ENCODE results near the gene ZNF786.
A peak's percentile ranks its signal among the peaks of the same experiment; 100 is the strongest.

The ZNF786 gene

DNA sequence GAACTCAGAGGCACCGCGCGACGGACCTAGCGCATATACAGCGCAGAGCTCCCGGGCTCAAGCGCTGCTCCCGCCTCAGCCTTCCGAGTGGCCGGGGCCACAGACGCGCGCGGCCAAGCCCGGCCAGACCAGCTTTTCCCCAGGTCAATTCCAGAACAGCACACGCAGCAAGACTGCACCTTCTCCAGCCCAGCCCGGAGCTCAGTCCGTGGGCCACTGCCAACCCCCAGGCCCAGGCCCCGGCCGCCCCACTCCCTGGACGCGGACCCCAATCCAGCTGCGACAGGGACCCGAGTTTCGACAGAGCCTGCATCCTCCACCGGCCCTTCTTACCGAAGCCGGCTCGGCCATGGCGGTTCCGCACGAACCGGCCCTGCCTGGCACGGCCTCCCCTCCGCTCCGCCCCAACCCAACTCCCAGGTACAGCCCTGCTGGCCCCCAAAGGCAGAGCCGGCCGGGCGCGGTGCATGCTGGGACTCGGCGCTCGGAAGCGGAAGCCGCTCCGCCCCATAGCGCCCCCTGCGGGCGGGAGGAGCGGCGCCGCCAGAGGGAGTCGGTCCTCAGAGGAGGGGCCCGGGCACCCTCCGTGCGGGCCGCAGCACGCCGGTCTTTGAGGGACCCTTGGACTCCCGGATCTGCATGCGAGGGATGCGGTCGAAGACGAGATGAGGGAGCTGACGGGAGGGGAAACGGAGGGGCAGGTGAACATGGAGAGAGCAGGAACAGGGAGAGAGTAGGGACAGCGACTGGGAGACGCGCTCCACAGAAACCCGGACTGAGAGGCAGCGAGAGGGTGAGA is 35.5 kb upstream of the ZNF786 start, which contains the start of gene ZNF425:
TSS of gene ZNF425 (minus strand) at position 462 of the 799 bp plus-strand sequence. CDS start at position 351, 111 bp downstream.
- ChIA-PET CTCF (interaction anchor here (0.6 to 4.2 kb wide), 38 partner anchors 8 to 648 kb away, joined by 3 to 42 read pairs (median 4); partner anchors contain the start of genes ZNF282, ZNF398, ZNF467 and ZNF783), POLR2A (interaction anchor here (0.7 to 2.6 kb wide), 4 partner anchors 21 to 1893 kb away, joined by 3 to 26 read pairs (median 4); partner anchors contain the start of gene ZNF398)
- TF ChIP-seq, protein P1, sequence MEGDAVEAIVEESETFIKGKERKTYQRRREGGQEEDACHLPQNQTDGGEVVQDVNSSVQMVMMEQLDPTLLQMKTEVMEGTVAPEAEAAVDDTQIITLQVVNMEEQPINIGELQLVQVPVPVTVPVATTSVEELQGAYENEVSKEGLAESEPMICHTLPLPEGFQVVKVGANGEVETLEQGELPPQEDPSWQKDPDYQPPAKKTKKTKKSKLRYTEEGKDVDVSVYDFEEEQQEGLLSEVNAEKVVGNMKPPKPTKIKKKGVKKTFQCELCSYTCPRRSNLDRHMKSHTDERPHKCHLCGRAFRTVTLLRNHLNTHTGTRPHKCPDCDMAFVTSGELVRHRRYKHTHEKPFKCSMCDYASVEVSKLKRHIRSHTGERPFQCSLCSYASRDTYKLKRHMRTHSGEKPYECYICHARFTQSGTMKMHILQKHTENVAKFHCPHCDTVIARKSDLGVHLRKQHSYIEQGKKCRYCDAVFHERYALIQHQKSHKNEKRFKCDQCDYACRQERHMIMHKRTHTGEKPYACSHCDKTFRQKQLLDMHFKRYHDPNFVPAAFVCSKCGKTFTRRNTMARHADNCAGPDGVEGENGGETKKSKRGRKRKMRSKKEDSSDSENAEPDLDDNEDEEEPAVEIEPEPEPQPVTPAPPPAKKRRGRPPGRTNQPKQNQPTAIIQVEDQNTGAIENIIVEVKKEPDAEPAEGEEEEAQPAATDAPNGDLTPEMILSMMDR (IDR thresholded peaks at IDR 0.05; ENCODE audit: insufficient read depth, low read length, missing control alignments): peak; percentile 97
- peak within 1 kb of the TSS; percentile 96 for H3K4me3 ChIP-seq (ENCODE audit: low read depth, low read length)
- DNase-seq (ENCODE audit: low read depth, low spot score): peak; percentile 24

DNA sequence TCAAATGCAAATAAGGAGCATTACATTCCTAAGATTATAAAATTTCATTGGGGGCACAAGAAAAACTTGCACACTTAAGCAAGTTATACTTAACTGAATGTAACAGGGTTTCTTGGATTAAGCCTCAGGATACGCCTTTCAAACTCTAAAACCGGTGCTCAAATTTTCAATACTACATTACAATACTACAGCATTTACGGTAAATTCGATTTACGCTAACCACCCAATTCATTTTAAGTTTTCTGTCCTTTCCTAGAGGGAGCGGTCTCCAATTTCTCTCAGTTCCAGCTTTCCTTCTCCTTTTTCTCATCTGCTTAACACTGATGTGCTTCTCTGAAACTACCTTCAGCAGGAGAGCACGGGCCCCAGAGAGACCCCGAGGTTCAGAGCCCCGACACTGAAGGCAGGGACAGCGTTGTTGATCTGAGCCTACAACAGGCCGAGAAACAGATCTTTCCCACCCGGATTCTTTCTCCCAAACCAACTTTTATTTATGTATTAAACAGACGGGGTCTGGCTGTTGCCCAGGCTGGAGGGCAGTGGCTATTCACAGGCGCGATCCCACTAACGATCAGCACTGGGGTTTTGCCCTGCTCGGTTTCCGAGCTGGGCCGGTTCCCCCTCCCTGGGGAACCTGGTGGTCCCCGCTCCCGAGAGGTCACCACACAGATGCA is 34.8 kb upstream of the ZNF786 start:
- H3K4me3 ChIP-seq (ENCODE audit: low read depth, low read length): peak overlapping the region; percentile 96
- CTCF ChIA-PET: interaction anchor here (0.6 to 4.2 kb wide), 25 partner anchors 8 to 136 kb away, joined by 3 to 42 read pairs (median 5); partner anchors contain the start of genes ZNF282, ZNF398, ZNF783 and ZNF786
- TF ChIP-seq, protein P1 (IDR thresholded peaks at IDR 0.05; ENCODE audit: insufficient read depth, low read length, missing control alignments): no peak
- POLR2A ChIA-PET: interaction anchor here (0.7 to 2.6 kb wide), 3 partner anchors 22 to 1893 kb away, joined by 3 to 26 read pairs (median 4); partner anchors contain the start of gene ZNF398
- DNase-seq (ENCODE audit: low read depth, low spot score): no peak

DNA sequence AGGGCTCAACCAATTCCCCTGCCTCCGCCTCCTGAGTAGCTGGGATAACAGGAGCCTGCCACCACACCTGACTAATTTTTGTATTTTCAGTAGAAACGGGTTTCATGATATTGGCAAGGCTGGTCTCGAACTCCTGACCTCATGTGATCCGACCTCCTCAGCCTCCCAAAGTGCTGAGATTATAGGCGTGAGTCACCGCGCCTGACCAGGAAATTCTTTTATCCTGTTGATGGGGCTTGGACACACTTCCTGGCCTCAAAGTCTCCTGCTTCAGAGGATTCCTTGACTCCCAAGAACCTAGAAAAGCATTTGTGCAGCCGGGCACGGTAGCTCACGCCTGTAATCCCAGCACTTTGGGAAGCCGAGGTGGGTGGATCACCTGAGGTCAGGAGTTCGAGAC is 19.5 kb upstream of the ZNF786 start:
- no peak overlapping the region for H3K4me3 ChIP-seq (ENCODE audit: low read depth, low read length)
- ChIA-PET CTCF (interaction anchor here (0.7 to 1.4 kb wide), 2 partner anchors 16 to 130 kb away, joined by 3 to 4 read pairs; partner anchors contain the start of gene ZNF425), POLR2A (no interaction called here)
- DNase-seq (ENCODE audit: low read depth, low spot score): no peak
- TF ChIP-seq, protein P1 (IDR thresholded peaks at IDR 0.05; ENCODE audit: insufficient read depth, low read length, missing control alignments): no peak

DNA sequence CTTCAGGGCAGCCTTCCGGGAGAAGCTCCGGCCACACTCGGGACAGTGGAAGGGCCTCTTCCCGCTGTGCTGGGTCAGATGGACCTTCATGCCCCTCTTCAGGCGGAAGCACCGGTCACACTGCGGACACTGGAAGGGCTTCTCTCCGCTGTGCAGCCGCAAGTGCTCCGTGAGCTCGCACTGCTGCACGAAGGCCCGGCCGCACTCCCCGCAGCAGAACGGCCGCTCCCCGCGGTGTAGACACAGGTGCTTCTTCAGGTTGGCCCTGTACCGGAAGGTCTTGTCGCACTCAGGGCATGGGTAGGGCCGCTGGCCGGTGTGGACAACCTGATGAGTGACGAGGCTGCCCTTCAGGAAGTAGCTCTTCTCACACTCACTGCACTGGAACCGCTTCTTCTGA is 14.2 kb upstream of the ZNF786 start:
- TF ChIP-seq, protein P1 (IDR thresholded peaks at IDR 0.05; ENCODE audit: insufficient read depth, low read length, missing control alignments): no peak
- ChIA-PET POLR2A (no interaction called here), CTCF (interaction anchor here (0.7 to 1.3 kb wide), 2 partner anchors 21 to 39 kb away, joined by 4 to 5 read pairs; partner anchors contain the start of gene ZNF425)
- no peak for DNase-seq (ENCODE audit: low read depth, low spot score)
- no peak overlapping the region for H3K4me3 ChIP-seq (ENCODE audit: low read depth, low read length)

DNA sequence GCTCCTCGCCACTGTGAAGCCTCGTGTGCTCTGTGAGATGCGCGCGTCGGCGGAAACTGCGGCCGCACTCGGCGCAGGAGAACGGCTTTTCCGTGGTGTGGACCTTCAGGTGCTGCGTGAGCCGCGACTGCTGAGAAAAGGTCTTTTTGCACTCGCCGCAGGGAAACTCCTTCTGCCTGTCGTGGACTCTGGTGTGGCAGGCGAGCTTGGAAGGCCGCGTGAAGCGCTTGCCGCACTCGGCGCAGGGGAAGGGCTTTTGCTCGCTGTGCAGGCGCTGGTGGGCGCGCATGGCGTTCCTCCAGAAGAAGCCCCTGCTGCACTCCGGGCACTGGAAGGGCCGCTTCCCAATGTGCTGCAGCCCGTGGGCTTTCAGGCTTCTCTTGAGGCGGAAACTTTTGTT is 13.7 kb upstream of the ZNF786 start:
- ChIA-PET CTCF (interaction anchor here (1.3 kb wide), 1 partner anchor 38 kb away, joined by 4 read pairs; no protein-coding TSS in a partner anchor), POLR2A (no interaction called here)
- TF ChIP-seq, protein P1 (IDR thresholded peaks at IDR 0.05; ENCODE audit: insufficient read depth, low read length, missing control alignments): no peak
- no peak for DNase-seq (ENCODE audit: low read depth, low spot score)
- no peak overlapping the region for H3K4me3 ChIP-seq (ENCODE audit: low read depth, low read length)
